Fibroblast of the aortic adventitia (primary cell): Measurements from ENCODE around the gene METAP1. TPM values are rescaled to one million over a fixed set of nuclear protein-coding genes. Genes with fewer than 3 reads are reported as not detected.
"Not testable (repeated sequence)": the region's sequence is repeated elsewhere in the genome, so short reads cannot be mapped to it uniquely, and the experiment has no call there.

Experiments
- DNase-seq: peaks from one replicate; pipeline ENCODE4 v3.0.0-alpha.2; 2010; ENCODE audit warnings: low read depth
- H3K4me3 ChIP-seq: 2 replicates; pipeline ENCODE4 v1.5.1; 2011; ENCODE audit warnings: low read depth, mild to moderate bottlenecking, control low read depth, low read length, moderate library complexity
- total RNA-seq: library from RNA; depleted of rRNA; stranded (reverse); fragments of >200 nt; gene quantifications from 2 replicates; pipeline ENCODE4 v1.2.3, GENCODE V29; 2012; ENCODE audit warnings: low replicate concordance
- TF ChIP-seq, protein P1 (sequence below): IDR thresholded peaks from 2 replicates; pipeline ENCODE4 v1.5.1; 2011; ENCODE audit warnings: mild to moderate bottlenecking, low read length, control low read depth, inconsistent platforms; ENCODE audit not compliant: insufficient read depth

METAP1 gene
- total RNA-seq, 1 donor, result 57.5 TPM

GRCh38 chr4:98976716-98977115 lies 18.8 kb upstream of the METAP1 start:
- TF ChIP-seq, protein P1, sequence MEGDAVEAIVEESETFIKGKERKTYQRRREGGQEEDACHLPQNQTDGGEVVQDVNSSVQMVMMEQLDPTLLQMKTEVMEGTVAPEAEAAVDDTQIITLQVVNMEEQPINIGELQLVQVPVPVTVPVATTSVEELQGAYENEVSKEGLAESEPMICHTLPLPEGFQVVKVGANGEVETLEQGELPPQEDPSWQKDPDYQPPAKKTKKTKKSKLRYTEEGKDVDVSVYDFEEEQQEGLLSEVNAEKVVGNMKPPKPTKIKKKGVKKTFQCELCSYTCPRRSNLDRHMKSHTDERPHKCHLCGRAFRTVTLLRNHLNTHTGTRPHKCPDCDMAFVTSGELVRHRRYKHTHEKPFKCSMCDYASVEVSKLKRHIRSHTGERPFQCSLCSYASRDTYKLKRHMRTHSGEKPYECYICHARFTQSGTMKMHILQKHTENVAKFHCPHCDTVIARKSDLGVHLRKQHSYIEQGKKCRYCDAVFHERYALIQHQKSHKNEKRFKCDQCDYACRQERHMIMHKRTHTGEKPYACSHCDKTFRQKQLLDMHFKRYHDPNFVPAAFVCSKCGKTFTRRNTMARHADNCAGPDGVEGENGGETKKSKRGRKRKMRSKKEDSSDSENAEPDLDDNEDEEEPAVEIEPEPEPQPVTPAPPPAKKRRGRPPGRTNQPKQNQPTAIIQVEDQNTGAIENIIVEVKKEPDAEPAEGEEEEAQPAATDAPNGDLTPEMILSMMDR, result no peak
- peak; percentile 63 for DNase-seq
- no peak overlapping the region for H3K4me3 ChIP-seq

DNA sequence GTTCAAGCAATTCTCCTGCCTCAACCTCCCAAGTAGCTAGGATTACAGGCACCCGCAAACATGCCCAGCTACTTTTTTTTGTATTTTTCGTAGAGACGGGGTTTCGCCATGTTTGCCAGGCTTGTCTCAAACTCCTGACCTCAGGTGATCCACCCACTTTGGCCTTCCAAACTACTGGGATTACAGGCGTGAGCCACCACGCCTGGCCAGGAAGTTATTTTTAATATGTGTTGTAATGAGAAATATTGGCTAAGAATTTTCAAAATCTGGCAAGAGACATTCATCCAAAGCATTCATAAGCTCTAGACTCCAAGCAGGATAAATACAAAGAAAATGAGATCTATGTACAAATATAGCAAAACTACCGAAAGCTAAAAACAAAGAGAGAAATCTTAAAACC lies 18.0 kb upstream of the METAP1 start:
- TF ChIP-seq, protein P1, result no peak
- peak; percentile 53 for DNase-seq
- H3K4me3 ChIP-seq, result no peak overlapping the region

- DNase-seq, result no peak
- H3K4me3 ChIP-seq, result no peak overlapping the region
- TF ChIP-seq, protein P1, result no peak
These were observed 7.8 kb upstream of the METAP1 start for GRCh38 chr4:98987720-98988119.

GRCh38 chr4:98992835-98993234 lies 2.7 kb upstream of the METAP1 start:
- H3K4me3 ChIP-seq, result not testable (repeated sequence)

GRCh38 chr4:98993419-98994071 lies 2.0 kb upstream of the METAP1 start:
- TF ChIP-seq, protein P1, result no peak
- no peak for DNase-seq
- H3K4me3 ChIP-seq, result no peak overlapping the region

More at GRCh38 chr4:98992835-98993234, 2.7 kb upstream of the METAP1 start:
- DNase-seq, result not testable (repeated sequence)

- H3K4me3 ChIP-seq, result peak overlapping the region; percentile 67
- DNase-seq, result no peak
- TF ChIP-seq, protein P1, result no peak
These were observed 893 bp upstream of the METAP1 start for GRCh38 chr4:98994474-98995182.

DNA sequence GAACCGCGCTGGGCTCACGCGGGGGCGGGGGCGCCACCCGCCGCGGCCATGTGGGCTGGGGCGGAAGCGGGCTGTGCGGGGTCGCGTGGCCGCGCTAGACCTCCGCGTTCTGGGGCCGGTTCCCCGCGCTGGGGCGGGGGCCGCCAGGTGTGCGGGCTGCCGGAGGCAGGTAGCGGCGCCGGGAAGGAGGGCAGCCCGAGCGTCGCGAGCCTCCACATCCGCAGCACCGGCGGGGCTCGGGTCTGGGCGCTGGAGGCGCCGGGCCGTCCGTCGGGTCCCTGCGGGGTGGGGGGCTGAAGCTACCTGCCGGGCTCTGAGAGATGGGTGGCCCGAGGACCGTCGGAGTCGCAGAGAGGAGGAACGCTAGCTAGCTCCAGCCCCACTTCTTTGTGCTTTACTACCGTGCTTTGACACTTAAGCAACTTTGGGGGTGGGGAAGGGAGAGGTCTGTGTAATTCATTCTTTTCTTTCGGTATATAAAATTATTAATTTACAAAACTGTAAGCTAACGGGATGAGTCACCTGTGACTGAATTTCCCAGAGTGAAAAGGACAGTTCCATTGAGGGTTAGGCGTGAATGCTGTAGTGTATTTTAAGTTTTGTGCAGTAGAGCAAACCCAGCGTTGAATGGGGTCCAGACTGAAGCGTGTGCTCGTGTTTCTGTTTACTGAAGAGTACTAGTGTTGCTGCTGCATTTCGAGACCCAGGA lies 689 bp downstream of the METAP1 start:
- TF ChIP-seq, protein P1, result no peak
- peak overlapping the region; percentile 92 for H3K4me3 ChIP-seq
- peak; percentile 30 for DNase-seq
